CD4-positive, CD25-positive, alpha-beta regulatory T cell (primary cell): Measurements from ENCODE around the gene HPSE2. TPM values are rescaled to one million over a fixed set of nuclear protein-coding genes. Genes with fewer than 3 reads are reported as not detected.
"Not testable (repeated sequence)": the region's sequence is repeated elsewhere in the genome, so short reads cannot be mapped to it uniquely, and the experiment has no call there.

Experiments
- ATAC-seq, 2 donors: fragments of 150-1000 bp; cut with Tn5 transposase; one replicate each; pipeline ENCODE4 v1.10.0; 2021; ENCODE audit warnings: low read depth in 2 of 2, moderate number of reproducible peaks in 2 of 2, moderate library complexity in 1 of 2
- DNase-seq, 3 donors: peaks; one replicate each; pipeline versions ENCODE4 v3.0.0 to v3.0.0-alpha.2; 2012 to 2022; ENCODE audit warnings: mixed read lengths in 1 of 3
- H3K27ac ChIP-seq: one replicate; pipeline ENCODE4 v1.7.0; 2013; ENCODE audit warnings: mild to moderate bottlenecking, low read length; ENCODE audit not compliant: insufficient read depth, poor library complexity, severe bottlenecking
- H3K27me3 ChIP-seq: one replicate; pipeline ENCODE4 v1.7.0; 2013; ENCODE audit warnings: low read length; ENCODE audit not compliant: control insufficient read depth, insufficient read depth
- H3K36me3 ChIP-seq: one replicate; pipeline ENCODE4 v1.7.0; 2013; ENCODE audit warnings: mild to moderate bottlenecking, low read length, moderate library complexity; ENCODE audit not compliant: control insufficient read depth, insufficient read depth
- H3K4me1 ChIP-seq: 2 replicates; pipeline ENCODE4 v1.7.0; 2013; ENCODE audit warnings: mild to moderate bottlenecking, low read length; ENCODE audit not compliant: insufficient read depth, control insufficient read depth, poor library complexity, severe bottlenecking
- H3K4me3 ChIP-seq: one replicate; pipeline ENCODE4 v1.7.0; 2013; ENCODE audit warnings: low read depth, mild to moderate bottlenecking, low read length, moderate library complexity
- H3K9me3 ChIP-seq, 2 experiments: 1 replicate in 1 of 2; 2 replicates in 1 of 2; pipeline ENCODE4 v1.7.0; 2013; ENCODE audit warnings: low read length in 2 of 2, mild to moderate bottlenecking in 1 of 2, moderate library complexity in 1 of 2; ENCODE audit not compliant: control insufficient read depth in 2 of 2
- H3K27ac Mint-ChIP-seq, 3 donors: one replicate each; pipeline ENCODE4 v1.8.0; 2020 to 2022; ENCODE audit warnings: mild to moderate bottlenecking in 3 of 3, mixed read lengths in 3 of 3, moderate library complexity in 2 of 3
- H3K27me3 Mint-ChIP-seq: one replicate; pipeline ENCODE4 v1.8.0; 2022; ENCODE audit warnings: mild to moderate bottlenecking, mixed read lengths
- H3K36me3 Mint-ChIP-seq: one replicate; pipeline ENCODE4 v1.8.0; 2020; ENCODE audit warnings: mixed read lengths
- H3K4me1 Mint-ChIP-seq, 4 donors: one replicate each; pipeline ENCODE4 v1.8.0; 2020 to 2022; ENCODE audit warnings: mixed read lengths in 4 of 4, mild to moderate bottlenecking in 1 of 4
- H3K4me3 Mint-ChIP-seq, 4 donors: one replicate each; pipeline ENCODE4 v1.8.0; 2020 to 2022; ENCODE audit warnings: mild to moderate bottlenecking in 4 of 4, mixed read lengths in 4 of 4, moderate library complexity in 3 of 4
- H3K9me3 Mint-ChIP-seq, 7 donors: one replicate each; pipeline ENCODE4 v1.8.0; 2020 to 2022; ENCODE audit warnings: mixed read lengths in 7 of 7, mild to moderate bottlenecking in 3 of 7, moderate library complexity in 2 of 7
- polyA plus RNA-seq, 4 donors: library from polyadenylated mRNA; unstranded; fragments of 300-500 nt; fragmentation: Illumina TruSeq; gene quantifications; one replicate each; pipeline ENCODE4 v1.2.3, GENCODE V29; 2021
- total RNA-seq: library from RNA; stranded (reverse); gene quantifications from one replicate; pipeline ENCODE4 v1.2.3, GENCODE V29; 2022

HPSE2 gene
- total and polyA plus RNA-seq, 5 donors from 2014 or later: 0.07 to 0.31 TPM; not detected in 3

DNA sequence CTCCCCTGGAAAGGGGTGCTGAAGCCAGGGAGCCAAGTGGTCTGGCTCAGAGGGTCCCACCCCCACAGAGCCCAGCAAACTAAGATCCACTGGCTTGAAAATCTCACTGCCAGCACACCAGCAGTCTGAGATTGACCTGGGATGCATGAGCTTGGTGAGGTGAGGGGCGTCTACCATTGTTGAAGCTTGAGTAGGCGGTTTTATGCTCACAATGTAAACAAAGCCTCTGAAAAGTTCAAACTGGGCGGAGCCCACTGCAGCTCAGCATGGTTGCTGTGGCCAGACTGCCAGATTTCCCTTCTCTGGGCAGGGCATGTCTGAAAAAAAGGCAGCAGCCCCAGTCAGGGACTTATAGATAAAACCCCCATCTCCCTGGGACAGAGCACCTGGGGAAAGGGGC, 102.8 kb downstream of the HPSE2 start:
- H3K27me3 ChIP-seq, H3K27ac ChIP-seq, H3K9me3 ChIP-seq, H3K4me1 ChIP-seq, H3K4me3 Mint-ChIP-seq, H3K36me3 ChIP-seq, H3K4me1 Mint-ChIP-seq, H3K36me3 Mint-ChIP-seq, H3K27ac Mint-ChIP-seq, ATAC-seq, DNase-seq, H3K27me3 Mint-ChIP-seq, H3K4me3 ChIP-seq: not testable (repeated sequence)
- peaks cover 0 to 11% (median 1%) of the 10 kb centered on the region in 7 donors for H3K9me3 Mint-ChIP-seq

DNA sequence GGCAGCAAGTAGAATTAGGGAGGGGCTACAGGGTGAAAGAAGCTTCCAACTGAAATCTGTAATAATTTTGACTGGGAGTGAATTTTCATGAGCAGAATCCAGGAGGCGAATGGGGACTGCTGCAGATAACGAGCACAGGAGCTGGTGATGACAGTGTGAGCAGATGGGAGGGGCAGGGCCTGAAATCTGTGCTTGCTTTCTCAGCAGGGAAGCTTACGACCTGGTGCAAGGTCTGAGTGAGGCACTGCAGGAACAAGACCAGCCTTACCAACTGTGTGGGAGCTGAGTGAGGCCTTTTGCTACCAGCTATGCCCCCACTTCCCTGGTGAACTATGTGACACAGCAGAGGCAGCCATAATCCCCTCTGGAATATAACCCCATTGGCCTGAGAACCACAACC, 109.8 kb downstream of the HPSE2 start:
- no peak for ATAC-seq
- Mint-ChIP-seq H3K27me3 (peaks cover 4% of the 10 kb centered on the region), H3K4me1 (no peaks in the 10 kb centered on the region)

GRCh38 chr10:99124376-99124775, 111.3 kb downstream of the HPSE2 start:
- Mint-ChIP-seq H3K36me3 (no peaks in the 10 kb centered on the region), H3K27me3 (peaks cover 4% of the 10 kb centered on the region), H3K27ac (no peak overlapping the region), H3K4me1 (no peaks in the 10 kb centered on the region), H3K4me3 (no peak overlapping the region), H3K9me3 (peaks cover 0 to 13% (median 6%) of the 10 kb centered on the region in 7 donors)
- H3K4me1 ChIP-seq: no peaks in the 10 kb centered on the region
- H3K9me3 ChIP-seq: no peaks in the 10 kb centered on the region
- H3K27ac ChIP-seq: no peak overlapping the region
- ATAC-seq (no peak), DNase-seq (no peak)
- no peaks in the 10 kb centered on the region for H3K36me3 ChIP-seq
- no peak overlapping the region for H3K4me3 ChIP-seq
- no peaks in the 10 kb centered on the region for H3K27me3 ChIP-seq

More for the DNA sequence above, 109.8 kb downstream of the HPSE2 start:
- Histone ChIP-seq H3K36me3 (no peaks in the 10 kb centered on the region), H3K27me3 (no peaks in the 10 kb centered on the region), H3K4me3 (no peak overlapping the region), H3K27ac (no peak overlapping the region), H3K4me1 (no peaks in the 10 kb centered on the region), H3K9me3 (no peaks in the 10 kb centered on the region)
- Mint-ChIP-seq H3K36me3 (no peaks in the 10 kb centered on the region), H3K27ac (no peak overlapping the region), H3K9me3 (peaks cover 0 to 18% (median 6%) of the 10 kb centered on the region in 7 donors), H3K4me3 (no peak overlapping the region)
- DNase-seq: no peak

GRCh38 chr10:99123851-99124250, 111.8 kb downstream of the HPSE2 start:
- no peak for ATAC-seq
- no peaks in the 10 kb centered on the region for H3K4me1 Mint-ChIP-seq
- Histone ChIP-seq H3K4me3 (no peak overlapping the region), H3K9me3 (no peaks in the 10 kb centered on the region), H3K36me3 (no peaks in the 10 kb centered on the region), H3K27me3 (no peaks in the 10 kb centered on the region), H3K4me1 (no peaks in the 10 kb centered on the region), H3K27ac (no peak overlapping the region)
- H3K27me3 Mint-ChIP-seq: peaks cover 4% of the 10 kb centered on the region
- peaks cover 0 to 11% (median 6%) of the 10 kb centered on the region in 7 donors for H3K9me3 Mint-ChIP-seq
- no peaks in the 10 kb centered on the region for H3K36me3 Mint-ChIP-seq
- DNase-seq: no peak
- no peak overlapping the region for H3K27ac Mint-ChIP-seq
- no peak overlapping the region for H3K4me3 Mint-ChIP-seq

GRCh38 chr10:99123336-99123735, 112.3 kb downstream of the HPSE2 start:
- DNase-seq (no peak), ATAC-seq (no peak)
- H3K27me3 Mint-ChIP-seq: peaks cover 4% of the 10 kb centered on the region
- H3K27ac ChIP-seq: no peak overlapping the region
- peaks cover 0 to 11% (median 7%) of the 10 kb centered on the region in 7 donors for H3K9me3 Mint-ChIP-seq
- H3K36me3 ChIP-seq: no peaks in the 10 kb centered on the region
- no peaks in the 10 kb centered on the region for H3K9me3 ChIP-seq
- no peaks in the 10 kb centered on the region for H3K27me3 ChIP-seq
- H3K4me3 ChIP-seq: no peak overlapping the region
- H3K36me3 Mint-ChIP-seq: no peaks in the 10 kb centered on the region
- no peaks in the 10 kb centered on the region for H3K4me1 Mint-ChIP-seq
- H3K4me3 Mint-ChIP-seq: no peak overlapping the region
- no peak overlapping the region for H3K27ac Mint-ChIP-seq
- no peaks in the 10 kb centered on the region for H3K4me1 ChIP-seq

- no peak overlapping the region for H3K27ac ChIP-seq
- no peaks in the 10 kb centered on the region for H3K27me3 ChIP-seq
- H3K9me3 ChIP-seq: no peaks in the 10 kb centered on the region
- no peaks in the 10 kb centered on the region for H3K4me1 ChIP-seq
- H3K36me3 ChIP-seq: no peaks in the 10 kb centered on the region
- Mint-ChIP-seq H3K9me3 (peaks cover 0 to 10% (median 1%) of the 10 kb centered on the region in 7 donors), H3K27ac (no peak overlapping the region), H3K4me3 (no peak overlapping the region), H3K27me3 (peaks cover 4% of the 10 kb centered on the region), H3K4me1 (no peaks in the 10 kb centered on the region), H3K36me3 (no peaks in the 10 kb centered on the region)
- ATAC-seq (no peak), DNase-seq (no peak)
- no peak overlapping the region for H3K4me3 ChIP-seq
Observed at GRCh38 chr10:99119258-99119748, 116.3 kb downstream of the HPSE2 start.

DNA sequence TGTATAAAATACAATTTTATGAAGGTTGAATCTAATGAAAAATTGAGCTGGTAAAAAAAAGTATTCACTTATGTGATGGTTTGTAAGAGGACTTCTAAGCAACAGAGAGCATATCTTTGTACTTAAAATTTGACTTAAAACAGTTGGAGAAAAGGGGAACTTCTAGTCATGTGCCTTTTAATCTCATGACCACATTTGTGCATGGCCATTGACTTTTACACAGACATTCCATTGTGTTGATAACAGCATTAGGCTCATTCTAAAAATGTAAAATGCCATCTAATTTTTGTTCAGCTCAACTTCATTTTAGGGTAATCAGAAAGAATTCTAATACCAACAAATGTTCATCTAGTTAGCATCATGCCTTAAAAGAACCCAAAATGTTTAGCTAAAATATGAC, 119.9 kb downstream of the HPSE2 start:
- Histone ChIP-seq H3K4me1 (no peaks in the 10 kb centered on the region), H3K27me3 (no peaks in the 10 kb centered on the region), H3K27ac (no peak overlapping the region), H3K4me3 (no peak overlapping the region), H3K36me3 (no peaks in the 10 kb centered on the region), H3K9me3 (no peaks in the 10 kb centered on the region)
- H3K4me1 Mint-ChIP-seq: no peaks in the 10 kb centered on the region
- no peak for DNase-seq
- H3K4me3 Mint-ChIP-seq: no peak overlapping the region
- no peak for ATAC-seq
- H3K9me3 Mint-ChIP-seq: peaks cover 0 to 10% (median 0%) of the 10 kb centered on the region in 7 donors
- H3K27ac Mint-ChIP-seq: no peak overlapping the region
- H3K27me3 Mint-ChIP-seq: no peaks in the 10 kb centered on the region
- no peaks in the 10 kb centered on the region for H3K36me3 Mint-ChIP-seq

DNA sequence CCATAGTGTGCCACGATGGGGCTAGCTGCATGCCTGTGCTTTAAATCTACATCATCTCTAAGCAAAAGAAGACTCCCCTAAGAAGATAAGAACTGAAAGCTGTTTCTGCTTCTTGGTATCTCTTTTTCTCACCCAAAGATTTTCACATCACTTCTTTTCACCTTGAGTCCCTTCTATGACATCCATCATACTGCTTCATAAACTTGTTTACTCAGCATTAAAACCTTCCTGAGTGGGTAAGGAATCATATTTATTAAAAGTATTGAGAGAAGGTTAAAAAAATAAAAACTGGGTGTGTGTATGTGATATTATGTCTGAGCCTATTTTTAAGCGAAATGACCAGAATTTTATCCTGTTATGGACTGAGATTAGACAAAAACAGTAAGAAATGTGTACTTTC, 150.3 kb downstream of the HPSE2 start:
- Histone ChIP-seq H3K36me3 (no peaks in the 10 kb centered on the region), H3K27me3 (no peaks in the 10 kb centered on the region), H3K9me3 (no peaks in the 10 kb centered on the region), H3K27ac (no peak overlapping the region), H3K4me3 (no peak overlapping the region), H3K4me1 (no peaks in the 10 kb centered on the region)
- Mint-ChIP-seq H3K36me3 (no peaks in the 10 kb centered on the region), H3K4me3 (no peak overlapping the region), H3K27me3 (no peaks in the 10 kb centered on the region), H3K27ac (no peak overlapping the region), H3K9me3 (peaks cover 0 to 10% (median 1%) of the 10 kb centered on the region in 7 donors), H3K4me1 (no peaks in the 10 kb centered on the region)
- DNase-seq (no peak), ATAC-seq (no peak)
